Measurements from ENCODE around the gene RFX2.

Gene RFX2

DNA sequence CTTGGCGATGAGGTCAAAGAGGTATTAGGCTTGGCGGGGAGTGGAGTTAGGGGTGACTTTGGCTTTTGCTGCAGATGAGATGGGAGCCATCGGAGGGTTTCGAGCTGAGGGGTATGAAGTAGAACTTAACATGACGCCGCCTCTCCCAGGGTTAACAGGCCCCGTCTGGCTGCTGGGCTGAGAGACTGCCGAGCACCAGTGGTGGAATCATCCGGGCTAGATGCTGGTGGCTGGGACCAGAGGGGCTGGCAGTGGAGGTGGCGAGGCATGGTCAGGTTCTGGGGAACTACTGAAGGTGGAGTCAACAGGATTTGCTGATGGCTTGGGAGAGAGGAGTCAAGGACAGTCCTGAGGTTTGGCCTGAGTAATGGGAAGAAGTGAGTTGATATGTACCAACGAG lies 4.9 kb downstream of the RFX2 start:
- H3K4me3 ChIP-seq (ENCODE audit: low read depth, low read length), result no peak overlapping the region

DNA sequence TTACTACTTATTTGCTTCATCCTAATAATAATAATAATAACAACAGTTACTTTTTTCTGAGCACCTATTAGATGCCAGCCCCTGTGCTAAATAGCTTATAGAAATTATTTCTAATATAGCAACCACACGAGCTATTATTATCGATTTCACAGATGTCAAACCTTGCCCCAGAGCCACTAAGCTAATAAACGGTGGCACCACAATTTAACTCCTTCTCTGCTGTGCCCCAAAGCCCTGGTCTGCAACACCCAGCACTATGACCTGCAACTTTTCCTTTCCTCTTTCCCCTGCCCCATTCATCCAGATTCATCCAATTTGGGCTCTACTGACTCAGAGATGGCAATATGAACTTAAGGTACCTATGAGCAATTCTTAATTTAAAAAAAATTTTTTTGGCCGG lies 6.4 kb downstream of the RFX2 start:
- H3K4me3 ChIP-seq (ENCODE audit: low read depth, low read length), result no peak overlapping the region

DNA sequence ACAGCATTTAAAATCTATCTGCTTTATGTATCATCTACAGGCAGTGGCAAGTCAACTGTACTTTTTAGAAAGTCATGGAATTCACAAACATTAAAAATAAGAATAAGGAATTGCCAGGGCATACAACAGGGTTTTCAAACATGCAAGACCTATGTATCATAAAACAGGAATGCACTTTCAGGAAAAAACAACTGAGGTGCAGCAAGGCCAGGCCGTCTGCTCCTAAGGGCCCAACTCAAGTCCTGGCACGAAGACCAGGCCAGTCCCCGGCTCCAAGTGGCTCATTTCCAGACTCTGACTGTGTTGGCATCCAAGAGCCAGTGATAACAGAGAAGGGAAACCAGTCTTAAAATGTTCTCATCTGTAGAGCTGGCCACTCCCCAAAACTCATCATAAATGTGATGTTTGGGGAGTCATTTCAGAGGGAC lies 7.1 kb downstream of the RFX2 start:
- H3K4me3 ChIP-seq (ENCODE audit: low read depth, low read length), result no peak overlapping the region

DNA sequence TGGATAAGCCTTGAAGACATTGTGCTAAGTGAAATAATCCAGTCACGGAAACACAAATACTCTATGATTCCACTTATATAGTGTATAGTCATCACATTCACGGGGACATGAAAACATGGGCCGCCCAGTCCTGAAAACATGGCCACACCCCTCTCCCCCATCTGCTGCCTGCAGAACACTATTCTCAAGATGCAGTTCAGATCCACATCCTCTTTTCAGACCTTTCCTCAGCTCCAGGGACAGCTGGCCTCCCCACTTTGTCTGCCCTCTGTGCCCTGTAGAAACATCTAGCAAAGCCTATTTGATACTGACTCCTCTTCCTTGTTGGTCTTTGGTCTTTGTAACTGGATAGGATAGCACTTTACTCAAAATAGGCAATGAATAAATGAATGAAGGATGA lies 8.3 kb downstream of the RFX2 start:
- H3K4me3 ChIP-seq (ENCODE audit: low read depth, low read length), result no peak overlapping the region

DNA sequence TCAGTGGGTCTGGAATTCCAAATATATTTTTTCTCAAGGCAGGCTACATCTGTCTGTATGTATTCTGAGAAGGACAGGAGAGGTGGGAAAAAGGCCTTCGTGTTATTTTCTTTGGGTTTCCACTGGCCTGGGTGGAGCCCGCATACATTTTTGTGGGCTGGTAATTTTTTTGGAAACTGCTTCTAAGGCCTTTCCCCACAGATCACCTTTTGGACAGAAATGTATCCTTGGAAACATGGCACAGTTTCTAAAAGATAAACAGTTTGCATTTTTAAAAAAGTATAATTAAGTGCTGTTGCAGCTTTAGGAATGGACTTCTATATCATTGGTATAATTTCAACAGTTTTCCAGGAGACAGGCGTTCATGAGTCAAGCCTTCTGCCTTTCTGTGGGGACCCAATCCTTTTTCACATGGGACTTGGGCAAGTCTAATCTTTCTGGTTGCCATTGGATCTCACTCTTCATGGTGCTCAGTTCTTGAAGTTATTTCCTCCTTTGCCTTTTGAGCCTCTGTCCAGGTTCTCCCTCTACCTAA lies 8.9 kb downstream of the RFX2 start:
- H3K4me3 ChIP-seq (ENCODE audit: low read depth, low read length), result no peak overlapping the region

DNA sequence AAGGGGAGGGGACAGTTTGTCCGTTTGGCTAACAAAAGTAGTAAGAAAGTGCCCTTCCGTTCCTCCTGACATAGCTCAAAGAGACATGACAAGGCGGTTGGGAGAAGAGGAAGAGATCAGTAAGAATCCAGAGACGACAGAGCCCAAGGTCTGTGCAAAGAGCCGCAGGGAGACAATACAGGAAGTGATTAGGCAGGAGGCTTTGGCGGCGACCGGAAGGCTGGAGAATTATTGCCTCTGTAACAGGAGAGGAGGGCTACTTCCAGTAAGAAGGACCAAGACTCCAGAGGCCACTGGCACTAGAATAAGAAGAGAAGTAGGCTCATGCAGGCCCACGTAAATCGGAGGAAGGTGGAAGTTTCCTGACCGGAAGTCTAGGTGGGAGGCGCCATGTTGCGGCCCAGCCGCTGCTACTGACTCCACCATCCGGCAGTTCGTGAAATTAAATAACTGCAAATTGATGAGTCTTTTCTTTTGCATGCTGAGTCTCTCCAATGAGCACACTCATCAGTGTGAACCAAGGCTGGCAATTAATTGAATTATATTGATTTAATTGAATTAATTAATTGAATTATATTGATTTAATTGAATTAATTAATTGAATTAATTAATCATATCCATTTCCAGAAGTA lies 9.9 kb downstream of the RFX2 start:
- no peak overlapping the region for H3K4me3 ChIP-seq (ENCODE audit: low read depth, low read length)

DNA sequence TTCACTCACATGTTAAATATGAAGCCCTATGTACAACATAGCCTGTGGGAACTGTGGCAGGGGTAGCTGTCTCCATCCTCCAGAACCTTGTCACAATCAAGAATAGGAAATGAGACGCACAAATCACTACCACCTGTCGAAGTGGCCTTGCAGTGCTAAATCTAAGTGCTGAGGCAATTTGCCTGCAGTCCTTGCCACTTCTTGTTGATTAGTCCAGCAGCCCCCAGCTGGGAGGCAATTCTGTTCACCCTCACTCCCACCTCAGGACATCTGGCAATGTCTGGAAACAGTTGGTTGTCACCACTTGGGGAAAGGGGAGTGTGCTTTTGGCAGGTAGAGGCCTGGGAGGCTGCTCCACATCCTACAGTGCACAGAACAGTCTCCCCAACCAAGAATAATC lies 10.7 kb downstream of the RFX2 start:
- no peak overlapping the region for H3K4me3 ChIP-seq (ENCODE audit: low read depth, low read length)

DNA sequence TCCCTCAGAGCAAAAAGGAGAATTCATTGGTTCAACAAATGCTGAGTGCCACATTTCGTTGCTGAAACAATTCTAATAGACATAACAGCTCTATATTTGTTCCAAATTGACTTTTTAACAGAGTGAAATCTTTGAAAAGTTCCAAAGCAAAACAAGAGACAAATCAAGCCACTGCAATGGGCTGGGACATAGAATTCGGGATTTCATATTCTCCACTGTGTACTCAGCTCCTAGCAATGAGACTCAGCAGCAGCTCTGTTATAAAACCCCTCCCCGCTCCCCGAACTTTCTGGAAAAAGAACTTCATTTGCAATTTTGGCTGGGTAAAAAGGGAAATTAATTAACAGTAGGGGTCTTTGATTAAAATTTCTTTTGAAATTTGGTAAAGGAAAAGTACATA lies 11.3 kb downstream of the RFX2 start:
- no peak overlapping the region for H3K4me3 ChIP-seq (ENCODE audit: low read depth, low read length)

DNA sequence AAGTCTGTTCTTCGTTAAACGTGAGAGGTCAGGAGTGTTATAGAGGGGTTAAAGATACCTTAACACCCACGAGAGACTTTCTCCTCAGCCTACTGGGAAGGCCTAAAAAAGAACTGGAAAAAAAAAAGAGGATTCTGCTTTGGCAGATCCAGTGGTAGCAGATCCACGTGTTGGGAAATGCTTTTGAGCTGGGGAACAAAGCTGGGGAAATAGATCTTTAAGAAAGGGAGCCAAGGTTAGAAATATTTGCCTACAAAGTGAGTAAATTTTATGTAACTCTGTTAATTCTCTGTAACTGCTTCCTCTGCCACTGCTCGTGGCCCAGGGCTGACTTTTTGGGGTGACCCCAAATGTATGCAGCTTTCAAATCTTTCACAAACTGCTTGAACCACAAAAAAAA lies 11.7 kb downstream of the RFX2 start:
- H3K4me3 ChIP-seq (ENCODE audit: low read depth, low read length), result no peak overlapping the region

DNA sequence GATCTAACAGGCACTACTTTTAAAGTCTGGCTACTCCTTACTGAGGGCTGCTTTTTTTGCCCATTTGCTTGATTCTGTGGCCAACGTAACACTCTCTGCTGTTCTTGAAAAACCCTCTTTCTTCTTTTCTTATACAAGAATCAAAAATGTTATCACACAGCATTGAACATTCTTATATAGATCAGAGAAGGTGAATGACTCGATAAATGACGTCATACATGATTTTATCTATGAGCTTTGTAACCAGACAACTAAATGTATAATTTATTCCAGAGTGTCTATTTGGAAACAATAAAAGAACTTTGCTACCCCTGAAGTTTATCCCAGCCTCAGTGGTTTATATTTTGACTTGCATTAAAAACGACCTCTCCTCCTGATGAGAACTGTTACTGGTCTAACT lies 12.4 kb downstream of the RFX2 start:
- H3K4me3 ChIP-seq (ENCODE audit: low read depth, low read length), result no peak overlapping the region

DNA sequence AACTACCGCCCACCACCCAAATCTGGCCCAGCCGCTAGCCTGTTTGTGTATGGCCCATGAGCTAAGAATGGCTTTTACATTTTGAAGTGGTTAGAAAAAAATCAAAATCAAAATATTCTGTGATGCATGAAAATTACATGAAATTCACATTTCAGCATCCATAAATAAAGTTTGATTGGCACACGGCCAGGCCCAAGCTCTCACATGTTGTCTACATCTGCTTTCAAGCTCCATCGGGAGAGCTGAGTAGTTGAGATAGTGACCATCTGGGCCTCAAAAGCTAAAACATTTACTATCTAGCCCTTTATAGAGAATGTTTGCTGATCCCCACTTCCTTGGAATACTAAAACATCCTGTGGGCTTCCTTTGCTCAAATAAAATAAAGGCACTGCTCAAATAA lies 14.5 kb downstream of the RFX2 start:
- no peak overlapping the region for H3K4me3 ChIP-seq (ENCODE audit: low read depth, low read length)

DNA sequence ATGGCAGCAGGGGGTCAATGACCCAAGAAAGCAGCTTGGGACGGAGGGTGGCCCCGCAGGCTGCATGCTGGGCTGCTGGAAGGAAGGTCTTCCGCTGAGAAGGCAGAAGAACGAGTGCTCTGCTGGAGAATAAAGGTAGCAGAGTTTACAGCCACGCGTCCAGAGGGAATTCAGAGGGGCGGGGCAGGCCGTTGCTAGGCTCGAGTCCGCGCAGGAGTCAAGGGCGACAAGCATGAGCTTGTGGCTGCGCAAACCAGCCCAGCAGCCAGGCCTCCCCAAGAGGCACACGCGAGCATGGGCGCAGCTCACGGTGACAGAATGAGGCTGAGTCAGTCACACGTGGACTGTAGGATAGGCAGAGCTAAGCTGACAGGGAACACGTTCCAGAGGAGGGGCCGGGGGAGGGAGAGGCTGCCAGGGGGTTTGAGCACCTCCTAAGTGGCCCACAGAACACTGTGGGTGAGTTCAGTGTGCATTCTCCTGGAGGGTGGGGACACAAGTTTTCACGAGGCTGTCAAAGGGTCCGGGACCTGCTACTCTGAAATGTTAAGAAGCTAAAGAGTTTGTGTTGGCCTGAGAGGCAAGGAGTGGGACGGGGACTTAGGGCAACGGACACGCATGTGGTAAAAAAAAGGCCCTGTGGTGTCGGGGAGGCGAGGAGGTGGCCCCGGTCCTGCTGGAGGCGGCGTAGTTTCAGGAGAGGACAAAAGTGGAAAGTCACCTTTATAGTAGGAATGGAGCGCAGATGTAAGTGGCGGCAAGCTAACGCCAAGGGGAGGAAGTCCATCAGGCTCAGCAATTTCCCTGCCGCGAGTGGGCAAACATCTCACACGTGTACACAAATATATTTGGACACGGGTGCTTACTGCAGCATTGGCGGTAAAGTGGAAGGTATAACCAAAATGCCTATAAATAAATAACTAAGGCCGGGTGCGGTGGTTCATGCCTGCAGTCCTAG lies 17.7 kb downstream of the RFX2 start:
- H3K4me3 ChIP-seq (ENCODE audit: low read depth, low read length), result no peak overlapping the region

DNA sequence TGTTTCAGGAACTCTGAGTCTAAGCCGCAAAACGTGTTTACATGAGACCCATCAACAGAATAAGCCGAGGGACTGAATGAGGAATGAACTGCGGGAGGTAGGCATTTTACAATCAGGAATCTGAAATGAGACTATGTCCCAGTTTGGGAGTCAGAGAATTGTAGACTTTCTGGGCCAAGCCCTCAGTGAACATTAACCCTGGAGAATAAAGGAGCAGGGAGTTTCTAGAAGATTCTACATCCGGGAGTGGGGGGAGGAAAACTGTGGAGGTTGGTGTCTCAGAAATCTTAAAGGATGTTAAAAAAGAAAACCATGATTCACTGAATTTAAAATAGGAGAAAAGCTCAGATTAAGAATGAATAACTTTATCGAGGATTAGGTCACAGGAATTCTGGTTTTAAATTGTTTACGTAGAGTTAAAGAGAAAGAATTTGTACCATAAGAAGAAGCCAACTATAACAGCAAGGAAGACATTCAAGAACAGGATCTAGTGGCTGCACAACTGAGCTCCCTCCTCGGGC lies 18.5 kb downstream of the RFX2 start:
- H3K4me3 ChIP-seq (ENCODE audit: low read depth, low read length), result no peak overlapping the region

DNA sequence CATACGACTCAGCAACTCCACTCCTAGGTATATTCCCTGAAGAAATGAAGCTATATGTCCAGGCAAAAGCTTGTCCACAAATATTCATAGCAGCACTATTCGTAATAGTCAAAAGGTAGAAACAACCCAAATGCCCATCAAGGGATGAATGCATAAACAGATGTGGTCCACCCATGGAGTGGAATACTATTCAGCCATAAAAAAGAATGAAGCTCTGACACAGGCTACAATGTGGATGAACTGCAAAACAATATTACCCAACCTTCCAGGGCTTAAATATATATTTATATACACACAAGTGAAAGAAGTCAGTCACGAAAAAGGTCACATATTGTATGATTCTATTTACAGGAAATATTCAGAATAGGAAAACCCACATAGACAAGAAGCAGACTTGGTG lies 19.7 kb downstream of the RFX2 start:
- no peak overlapping the region for H3K4me3 ChIP-seq (ENCODE audit: low read depth, low read length)

DNA sequence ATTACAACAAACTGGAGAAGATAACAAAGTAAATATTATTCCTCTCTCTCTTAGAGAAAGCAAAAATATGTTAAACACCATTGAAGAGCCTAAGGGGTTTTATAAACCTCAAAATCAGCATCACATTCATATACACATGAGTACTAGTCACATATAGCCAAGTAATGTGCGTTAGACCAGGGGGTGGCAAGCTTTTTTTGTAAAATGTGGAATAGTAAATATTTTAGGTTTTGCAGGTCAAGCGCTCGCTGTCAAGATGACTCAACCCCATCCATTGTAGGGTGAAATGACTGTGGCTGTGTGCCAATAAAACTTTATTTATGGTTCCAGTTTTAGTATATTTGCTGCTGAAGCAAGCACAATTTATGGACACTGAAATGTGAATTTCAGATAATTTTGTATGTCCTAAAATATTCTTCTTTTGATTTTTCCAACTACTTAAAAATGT lies 21.7 kb downstream of the RFX2 start:
- no peak overlapping the region for H3K4me3 ChIP-seq (ENCODE audit: low read depth, low read length)

DNA sequence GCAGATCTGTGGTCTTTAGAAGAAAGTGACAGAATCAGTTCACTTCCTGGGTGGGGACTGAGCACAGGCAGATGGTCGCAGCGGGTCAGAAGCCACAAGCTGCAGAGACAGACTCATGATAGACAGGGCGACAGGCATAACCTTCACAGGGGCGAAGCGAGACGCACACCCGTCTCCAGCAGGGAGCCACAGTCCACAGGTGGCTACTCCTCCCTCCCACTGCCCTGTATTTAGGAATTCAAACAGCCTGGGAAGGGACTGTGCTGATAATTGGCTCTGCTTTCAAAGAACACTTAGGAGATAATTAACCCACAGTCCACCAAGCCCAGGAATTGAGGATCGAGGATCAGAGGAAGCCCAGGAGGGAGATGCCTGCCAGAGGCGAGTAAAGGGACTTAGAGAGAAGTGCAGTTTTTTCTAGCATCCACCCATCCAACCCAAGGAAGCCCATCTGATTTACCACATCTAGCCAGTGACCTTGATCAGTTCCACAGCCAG lies 23.2 kb downstream of the RFX2 start:
- no peak overlapping the region for H3K4me3 ChIP-seq (ENCODE audit: low read depth, low read length)

DNA sequence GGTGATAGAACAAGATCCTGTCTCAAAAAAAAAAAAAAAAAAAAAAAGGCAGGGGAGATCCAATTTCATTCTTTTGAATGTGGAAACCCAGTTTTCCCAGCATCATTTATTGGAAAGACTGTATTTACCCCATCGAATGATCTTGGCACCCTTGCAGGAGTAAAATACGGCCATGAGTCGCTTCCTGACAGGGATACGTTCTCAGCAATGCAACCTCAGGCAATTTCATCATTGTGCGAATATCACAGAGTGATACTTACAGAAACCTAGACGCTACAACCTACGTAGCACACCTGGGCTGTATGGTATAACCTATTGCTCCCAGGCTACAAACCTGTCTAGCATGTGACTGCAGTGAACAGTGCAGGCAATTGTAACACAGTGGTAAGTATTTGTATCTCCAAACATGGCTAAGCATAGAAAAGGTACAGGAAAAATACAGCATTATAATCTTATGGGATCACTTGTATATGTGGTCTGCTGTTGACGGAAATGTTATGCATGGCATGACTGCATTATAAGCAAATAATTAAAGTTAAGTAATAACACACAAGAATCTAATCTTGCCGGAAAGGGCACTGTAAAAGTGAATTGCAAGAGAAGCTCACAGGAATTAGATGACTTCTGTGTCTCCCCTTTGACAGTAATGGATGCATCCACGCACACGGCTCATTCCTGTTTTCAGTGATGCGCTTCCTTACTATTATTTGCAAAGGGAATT lies 24.1 kb downstream of the RFX2 start:
- H3K4me3 ChIP-seq (ENCODE audit: low read depth, low read length), result no peak overlapping the region

DNA sequence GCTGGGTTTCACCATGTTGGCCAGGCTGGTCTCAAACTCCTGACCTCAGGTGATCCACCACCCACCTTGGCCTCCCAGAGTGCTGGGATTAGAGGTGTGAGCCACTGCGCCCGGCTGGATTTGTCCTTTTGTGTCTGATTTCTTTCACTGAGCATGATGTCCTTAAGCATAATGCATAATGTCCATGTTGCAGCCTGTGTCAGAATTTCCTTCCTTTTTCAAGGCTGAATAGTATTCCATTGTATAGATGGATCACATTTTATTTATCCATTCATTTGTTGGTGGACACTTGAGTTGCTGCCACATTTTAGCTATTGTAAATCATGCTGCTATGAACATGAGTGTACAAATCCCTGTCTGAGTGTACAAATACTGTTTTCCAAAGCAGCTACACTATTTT lies 25.5 kb downstream of the RFX2 start:
- H3K4me3 ChIP-seq (ENCODE audit: low read depth, low read length), result no peak overlapping the region

DNA sequence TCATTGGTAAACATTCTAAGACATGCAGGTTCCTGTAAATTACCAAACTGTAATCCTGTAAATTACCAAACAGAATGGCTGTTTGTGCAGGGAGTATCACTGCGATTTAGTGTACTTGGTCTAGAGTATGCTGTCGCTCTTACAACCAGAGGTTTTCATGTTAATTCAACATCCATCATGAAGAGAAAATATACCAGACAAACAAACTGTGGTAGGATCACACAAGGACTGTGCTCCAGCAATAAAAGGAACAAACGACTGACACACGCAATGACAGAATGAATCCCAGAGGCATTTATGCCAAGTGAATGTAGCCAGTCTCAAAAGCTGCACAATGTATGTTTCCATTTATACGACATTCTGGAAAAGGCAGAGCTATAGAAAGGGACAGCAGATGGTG lies 31.2 kb downstream of the RFX2 start:
- no peak overlapping the region for H3K4me3 ChIP-seq (ENCODE audit: low read depth, low read length)

DNA sequence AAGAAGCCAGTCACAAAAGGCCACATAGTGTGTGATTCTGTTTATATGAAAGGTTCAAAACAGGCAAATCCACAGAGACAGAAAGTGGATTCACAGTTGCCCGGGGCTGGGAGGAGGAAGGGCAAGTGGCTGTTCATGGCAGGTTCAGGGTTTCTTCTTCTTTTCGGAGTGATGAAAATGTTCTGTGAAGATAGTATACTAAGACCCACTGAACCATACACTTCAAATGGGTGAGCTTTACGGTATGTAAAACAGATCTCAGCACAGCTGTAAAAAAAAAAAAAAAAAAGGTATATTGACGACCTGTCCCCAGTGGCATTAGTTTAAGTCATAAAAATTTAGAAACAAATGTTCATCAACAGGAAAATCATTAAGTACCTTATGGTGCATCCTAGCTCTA lies 32.2 kb downstream of the RFX2 start:
- H3K4me3 ChIP-seq (ENCODE audit: low read depth, low read length), result no peak overlapping the region
